Tongue (tissue), 2 donors: ENCODE measurements around the gene PXDC1. TPM values are rescaled to one million over a fixed set of nuclear protein-coding genes. Genes with fewer than 3 reads are reported as not detected.
A peak's percentile ranks its signal among the peaks of the same experiment; 100 is the strongest.
"Not testable (repeated sequence)": the region's sequence is repeated elsewhere in the genome, so short reads cannot be mapped to it uniquely, and the experiment has no call there.

Experiments used
- DNase-seq: peaks from one replicate; pipeline ENCODE4 v3.0.0-alpha.2; 2015
- total RNA-seq: library from RNA; depleted of rRNA; stranded (reverse); fragments of >200 nt; gene quantifications from one replicate; pipeline ENCODE4 v1.2.3, GENCODE V29; 2014

Gene PXDC1
- total RNA-seq, 1 donor from 2014 or later = 32.5 TPM

- no peak for DNase-seq
Measured at GRCh38 chr6:3731700-3732099, 19.8 kb downstream of the PXDC1 start.

- no peak for DNase-seq
Measured at GRCh38 chr6:3729603-3730344, 21.7 kb downstream of the PXDC1 start.

GRCh38 chr6:3727593-3728108 lies 23.9 kb downstream of the PXDC1 start:
- DNase-seq = no peak

GRCh38 chr6:3727036-3727435 lies 24.5 kb downstream of the PXDC1 start:
- DNase-seq = no peak

- DNase-seq = no peak
Measured at GRCh38 chr6:3726421-3726820, 25.1 kb downstream of the PXDC1 start.

GRCh38 chr6:3725145-3726047 lies 26.1 kb downstream of the PXDC1 start:
- peak; percentile 61 for DNase-seq

GRCh38 chr6:3724451-3725144 lies 26.9 kb downstream of the PXDC1 start:
- DNase-seq = no peak

GRCh38 chr6:3723966-3724365 lies 27.5 kb downstream of the PXDC1 start:
- DNase-seq = no peak

- DNase-seq = peak; percentile 28
Measured at GRCh38 chr6:3723251-3723650, 28.3 kb downstream of the PXDC1 start.

GRCh38 chr6:3722785-3723184 lies 28.7 kb downstream of the PXDC1 start:
- DNase-seq = no peak

GRCh38 chr6:3721810-3722621 lies 29.5 kb downstream of the PXDC1 start:
- peak; percentile 24 for DNase-seq

GRCh38 chr6:3720770-3721169 lies 30.7 kb downstream of the PXDC1 start:
- DNase-seq = not testable (repeated sequence)

GRCh38 chr6:3719462-3720308 lies 31.8 kb downstream of the PXDC1 start:
- DNase-seq = no peak

GRCh38 chr6:3718407-3718806 lies 33.1 kb downstream of the PXDC1 start:
- DNase-seq = no peak

- no peak for DNase-seq
Measured at GRCh38 chr6:3715285-3715684, 36.2 kb downstream of the PXDC1 start.

GRCh38 chr6:3714768-3715167 lies 36.7 kb downstream of the PXDC1 start:
- DNase-seq = no peak

GRCh38 chr6:3714111-3714510 lies 37.4 kb downstream of the PXDC1 start:
- no peak for DNase-seq

- no peak for DNase-seq
Measured at GRCh38 chr6:3712827-3713665, 38.5 kb downstream of the PXDC1 start.

GRCh38 chr6:3711776-3712175 lies 39.7 kb downstream of the PXDC1 start:
- DNase-seq = no peak

GRCh38 chr6:3710403-3710802 lies 41.1 kb downstream of the PXDC1 start:
- no peak for DNase-seq
